GM19240 (cell line): ENCODE measurements around the gene CPLANE2.
"Not testable (repeated sequence)": the region's sequence is repeated elsewhere in the genome, so short reads cannot be mapped to it uniquely, and the experiment has no call there.

Source experiments
- DNase-seq: peaks from one replicate; pipeline ENCODE4 v3.0.0; 2011; ENCODE audit warnings: low spot score; ENCODE audit not compliant: insufficient read length

Gene CPLANE2

GRCh38 chr1:16249596-16250241 is 12.7 kb upstream of the CPLANE2 start:
- DNase-seq, result no peak

- DNase-seq, result peak; percentile 65
Observed at GRCh38 chr1:16248603-16249516, 11.9 kb upstream of the CPLANE2 start.

DNA sequence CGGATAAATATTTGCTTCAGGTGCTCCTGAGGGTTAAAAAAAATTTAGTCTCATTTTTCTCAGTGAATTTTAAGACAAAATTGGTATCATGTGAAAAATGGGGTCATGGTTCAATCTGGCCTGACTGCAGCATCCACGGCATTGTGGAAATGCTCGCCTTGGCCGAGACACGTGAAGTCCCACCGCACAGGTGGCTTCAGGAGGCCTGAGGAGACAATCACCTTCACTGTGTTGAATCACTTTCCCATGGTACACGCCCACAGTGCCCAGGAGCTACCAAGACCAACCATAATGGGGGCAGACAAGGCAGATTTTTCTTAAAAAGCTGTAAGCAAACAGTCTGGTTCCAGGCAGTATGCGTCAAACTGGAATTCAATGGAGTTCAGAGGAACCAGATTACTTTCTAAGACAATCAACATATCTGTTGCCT is 11.0 kb upstream of the CPLANE2 start:
- no peak for DNase-seq

DNA sequence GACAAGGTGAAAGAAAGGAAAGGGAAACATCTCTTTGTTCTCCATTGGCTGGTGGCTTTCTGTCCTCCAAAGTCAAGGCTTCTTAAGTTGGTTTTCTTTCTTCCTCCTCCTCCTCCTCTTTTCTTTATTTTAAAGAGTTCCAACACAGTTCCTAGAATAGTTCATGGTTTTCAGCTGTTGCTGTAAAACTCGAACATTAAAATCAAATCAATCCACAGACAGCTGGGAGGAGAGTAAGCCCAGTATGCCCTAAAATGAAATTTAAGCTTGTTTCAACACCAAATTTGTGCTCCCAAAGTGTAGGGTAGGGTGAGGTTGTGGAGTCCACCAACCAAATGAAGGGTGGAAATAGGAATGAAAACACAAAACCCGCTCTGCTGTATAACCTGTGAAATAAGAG is 10.5 kb upstream of the CPLANE2 start:
- DNase-seq, result no peak

DNA sequence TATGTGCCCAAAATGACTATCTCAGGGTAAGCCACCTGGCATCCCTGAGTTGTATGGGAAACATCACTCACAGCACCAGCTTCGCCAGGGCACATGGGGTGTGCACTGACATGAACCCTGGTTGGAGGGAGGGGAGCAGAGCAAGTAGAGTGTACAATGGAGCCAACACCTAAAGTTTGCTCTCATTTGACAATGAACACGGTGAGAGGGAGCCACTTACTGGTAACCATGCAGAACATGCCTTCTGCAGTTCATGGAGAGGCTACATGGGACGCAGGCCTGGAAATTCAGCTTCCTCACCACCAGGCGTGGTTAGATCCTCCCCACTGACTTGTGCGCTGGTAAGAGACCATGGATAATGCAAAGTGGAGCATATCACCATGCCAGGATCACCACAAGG is 10.0 kb upstream of the CPLANE2 start:
- DNase-seq, result no peak

DNA sequence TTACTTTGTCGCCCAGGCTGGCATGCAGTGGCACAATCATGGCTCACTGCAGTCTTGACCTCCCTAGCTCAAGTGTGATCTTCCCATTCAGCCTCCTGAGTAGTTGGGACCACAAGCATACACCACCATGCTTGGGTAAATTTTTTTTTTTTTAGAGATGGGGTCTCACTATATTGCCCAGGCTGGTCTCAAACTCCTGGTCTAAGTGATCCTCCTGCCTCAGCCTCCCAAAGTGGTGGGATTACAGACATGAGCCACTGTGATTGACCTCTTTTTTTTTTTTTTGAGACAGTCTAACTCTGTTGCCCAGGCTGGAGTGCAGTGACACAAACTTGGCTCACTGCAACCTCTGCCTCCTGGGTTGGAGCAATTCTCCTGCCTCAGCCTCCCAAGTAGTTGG is 9.3 kb upstream of the CPLANE2 start:
- DNase-seq, result not testable (repeated sequence)

DNA sequence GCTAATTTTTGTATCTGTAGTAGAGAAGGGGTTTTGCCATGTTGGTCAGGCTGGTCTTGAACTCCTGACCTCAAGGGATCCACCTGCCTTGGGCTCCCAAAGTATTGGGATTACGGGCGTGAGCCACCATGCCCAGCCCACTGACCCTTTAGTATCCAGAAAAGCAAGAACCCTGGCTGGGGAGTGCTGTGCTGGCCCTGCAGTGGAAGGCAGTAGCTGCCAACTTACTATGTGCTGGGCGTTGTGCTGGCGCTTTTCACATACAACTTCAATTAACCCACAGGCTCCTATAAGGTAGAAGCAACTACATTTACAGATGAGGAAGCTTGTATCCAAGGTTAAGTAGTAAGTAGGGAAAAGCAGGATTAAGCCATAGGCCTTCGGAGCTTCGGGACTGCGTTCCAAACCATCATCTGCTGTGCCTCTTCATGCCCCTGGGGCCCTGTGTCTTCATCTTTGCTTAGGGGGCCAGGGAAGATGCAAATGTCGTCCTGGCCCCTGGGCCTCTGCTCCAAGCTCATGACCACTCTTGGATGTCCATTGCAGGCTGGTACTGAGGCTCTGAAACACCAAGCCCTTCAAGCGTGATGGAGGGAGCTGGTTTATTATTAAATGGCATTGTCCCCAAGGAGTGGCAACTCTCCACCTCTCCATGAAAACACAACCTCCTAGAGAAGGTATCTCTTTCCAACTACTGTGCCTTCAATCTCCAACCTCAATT is 8.7 kb upstream of the CPLANE2 start:
- no peak for DNase-seq

- DNase-seq, result no peak
Observed at GRCh38 chr1:16244650-16245285, 7.8 kb upstream of the CPLANE2 start.

GRCh38 chr1:16243936-16244649 is 7.1 kb upstream of the CPLANE2 start:
- peak; percentile 58 for DNase-seq

DNA sequence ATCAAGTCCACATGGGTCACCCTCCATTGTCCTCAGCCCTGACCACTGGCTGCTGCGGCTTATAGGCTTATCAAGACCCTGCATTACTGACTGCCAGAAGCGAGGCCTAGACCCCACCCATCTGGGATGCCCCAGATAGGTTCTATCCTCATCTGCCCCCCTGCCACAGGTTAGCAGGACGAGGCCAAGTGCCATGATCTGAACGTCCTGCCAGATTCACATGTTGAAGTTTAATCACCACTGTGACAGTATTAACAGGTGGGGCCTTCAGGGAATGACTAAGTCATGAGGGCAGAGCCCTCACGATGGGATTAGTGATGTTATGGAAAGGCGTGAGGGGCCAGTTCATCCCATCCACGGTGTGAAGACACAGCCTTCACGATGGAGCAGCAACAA is 6.2 kb upstream of the CPLANE2 start:
- DNase-seq, result no peak

GRCh38 chr1:16242556-16243214 is 5.7 kb upstream of the CPLANE2 start:
- DNase-seq, result no peak

GRCh38 chr1:16241221-16241708 is 4.3 kb upstream of the CPLANE2 start:
- no peak for DNase-seq

GRCh38 chr1:16239972-16240491 is 3.0 kb upstream of the CPLANE2 start:
- DNase-seq, result no peak

- no peak for DNase-seq
Observed at GRCh38 chr1:16237343-16237830, 404 bp upstream of the CPLANE2 start.

- no peak for DNase-seq
Observed at GRCh38 chr1:16235944-16236510, 956 bp downstream of the CPLANE2 start.

- DNase-seq, result no peak
Observed at GRCh38 chr1:16235347-16235746, 1.6 kb downstream of the CPLANE2 start.

GRCh38 chr1:16233431-16233830 is 3.6 kb downstream of the CPLANE2 start:
- DNase-seq, result no peak

- DNase-seq, result no peak
Observed at GRCh38 chr1:16232316-16232710, 4.7 kb downstream of the CPLANE2 start.
